GM12878 (cell line): Measurements from ENCODE around the gene LAMA2. TPM values are rescaled to one million over a fixed set of nuclear protein-coding genes. Genes with fewer than 3 reads are reported as not detected.

ENCODE experiments used
- ATAC-seq: fragments of 200-7000 bp; cut with Tn5 transposase; 3 replicates; pipeline ENCODE4 v1.9.1; 2020; ENCODE audit warnings: mild to moderate bottlenecking, moderate library complexity
- BruUV-seq: library from RNA; stranded (reverse); fragments of 400-500 nt; replicated peaks from 2 replicates; lab custom pipeline; 2021; lab: Mats Ljungman, UMichigan
- CTCF ChIA-PET: fragments of 300-600 bp; sonication (Branson Sonifier 250); formaldehyde crosslinking; extraction: SDS; loops from one replicate; lab custom pipeline; 2021; ENCODE audit warnings: inconsistent platforms; lab: Yijun Ruan, JAX
- POLR2A ChIA-PET: fragments of 350-600 bp; formaldehyde crosslinking; extraction: SDS; loops from one replicate; lab custom pipeline; 2021; ENCODE audit warnings: inconsistent platforms; lab: Charles Lee
- RAD21 ChIA-PET: fragments of 300-600 bp; sonication (Branson Sonifier 250); formaldehyde crosslinking; loops from one replicate; lab custom pipeline; 2023; ENCODE audit warnings: antibody characterized with exemption; ENCODE audit not compliant: unreplicated experiment; lab: Charles Lee
- SMC1A ChIA-PET: fragments of 300-600 bp; sonication (Branson Sonifier 250); formaldehyde crosslinking; loops from one replicate; lab custom pipeline; 2023; ENCODE audit not compliant: unreplicated experiment, uncharacterized antibody; lab: Charles Lee
- DNase-seq: peaks from one replicate; pipeline ENCODE4 v3.0.0-alpha.2; 2011; ENCODE audit warnings: low read depth, low spot score
- FAIRE-seq: peaks from 3 replicates; lab custom pipeline; 2011; peaks lifted over from hg19 to GRCh38; lab: Jason Lieb, UNC
- H2AFZ ChIP-seq: 2 replicates; pipeline ENCODE4 v1.6.0; 2011; ENCODE audit warnings: low read depth, low read length, control low read depth; ENCODE audit not compliant: control insufficient read depth
- H3K27ac ChIP-seq: 2 replicates; pipeline ENCODE4 v1.5.1; 2011; ENCODE audit warnings: control low read depth; ENCODE audit not compliant: control insufficient read depth, insufficient read depth
- H3K27me3 ChIP-seq, 2 experiments: replicated peaks in 1 of 2; 2 replicates each; pipeline versions ENCODE4 v1.6.0 to v1.6.1; 2011; ENCODE audit warnings: low read length in 1 of 2; ENCODE audit not compliant: control insufficient read depth in 2 of 2, insufficient read depth in 2 of 2
- H3K36me3 ChIP-seq, 2 experiments: 2 replicates each; pipeline ENCODE4 v1.5.1; 2011; ENCODE audit warnings: low read length in 1 of 2; ENCODE audit not compliant: control insufficient read depth in 2 of 2, insufficient read depth in 2 of 2
- H3K4me1 ChIP-seq: 2 replicates; pipeline ENCODE4 v1.6.1; 2011; ENCODE audit warnings: mild to moderate bottlenecking, low read length, moderate library complexity, mixed read lengths; ENCODE audit not compliant: control insufficient read depth, insufficient read depth
- H3K4me2 ChIP-seq: 2 replicates; pipeline ENCODE4 v1.6.0; 2011; ENCODE audit warnings: control low read depth; ENCODE audit not compliant: control insufficient read depth, insufficient read depth
- H3K4me3 ChIP-seq: fragments of 200-600 bp; sonication (generic); 2 replicates; pipeline ENCODE4 v1.5.1; 2016
- H3K79me2 ChIP-seq: 2 replicates; pipeline ENCODE4 v1.6.0; 2011; ENCODE audit warnings: low read length; ENCODE audit not compliant: control insufficient read depth, insufficient read depth
- H3K9ac ChIP-seq: 2 replicates; pipeline ENCODE4 v1.8.0; 2011; ENCODE audit warnings: low read length, control low read depth, mixed read lengths; ENCODE audit not compliant: control insufficient read depth, insufficient read depth
- H3K9me3 ChIP-seq: replicated peaks from 3 replicates; pipeline ENCODE4 v1.5.1; 2011; ENCODE audit warnings: mild to moderate bottlenecking, low read length; ENCODE audit not compliant: control insufficient read depth, insufficient read depth
- H4K20me1 ChIP-seq: 2 replicates; pipeline ENCODE4 v1.6.0; 2011; ENCODE audit not compliant: control insufficient read depth, insufficient read depth
- ATF7 ChIP-seq: fragments of 450-650 bp; IDR thresholded peaks from 2 replicates; pipeline ENCODE4 v1.6.1; 2016; ENCODE audit warnings: low read depth, mild to moderate bottlenecking
- HDAC6 ChIP-seq: fragments of 200-600 bp; sonication (generic); IDR thresholded peaks from one replicate; pipeline ENCODE4 v1.8.0; 2017; ENCODE audit warnings: antibody characterized with exemption; ENCODE audit not compliant: unreplicated experiment
- IKZF2 ChIP-seq, 2 experiments: fragments of 450-650 bp; IDR thresholded peaks; 2 replicates each; pipeline ENCODE4 v1.6.1; 2017; ENCODE audit warnings: mild to moderate bottlenecking in 2 of 2, moderate library complexity in 2 of 2
- PAX5 ChIP-seq: IDR thresholded peaks from 2 replicates; pipeline ENCODE4 v1.6.1; 2011; ENCODE audit warnings: low read depth, low read length, borderline replicate concordance
- PAX8 ChIP-seq: fragments of 450-650 bp; IDR thresholded peaks from 2 replicates; pipeline ENCODE4 v1.6.1; 2017; ENCODE audit warnings: mild to moderate bottlenecking, moderate library complexity
- POLR2A ChIP-seq: IDR thresholded peaks from 2 replicates; pipeline ENCODE4 v1.6.1; 2011; ENCODE audit warnings: low read depth, mild to moderate bottlenecking, low read length
- RAD21 ChIP-seq: IDR thresholded peaks from 2 replicates; pipeline ENCODE4 v1.6.1; 2011; ENCODE audit warnings: mild to moderate bottlenecking, low read depth, low read length, moderate library complexity; ENCODE audit not compliant: insufficient read depth
- RAD51 ChIP-seq: fragments of 450-650 bp; IDR thresholded peaks from 2 replicates; pipeline ENCODE4 v1.6.1; 2016; ENCODE audit warnings: moderate library complexity, mild to moderate bottlenecking, inconsistent platforms
- SMAD1 ChIP-seq: fragments of 450-650 bp; IDR thresholded peaks from 2 replicates; pipeline ENCODE4 v1.6.1; 2018; ENCODE audit warnings: mild to moderate bottlenecking, low read depth; ENCODE audit not compliant: partially characterized antibody
- WRNIP1 ChIP-seq: IDR thresholded peaks from 2 replicates; pipeline ENCODE4 v1.6.1; 2011; ENCODE audit warnings: low read depth, low read length, improper control_type of control experiment, borderline replicate concordance
- ZNF217 ChIP-seq: fragments of 450-650 bp; IDR thresholded peaks from 2 replicates; pipeline ENCODE4 v1.6.1; 2017; ENCODE audit warnings: antibody characterized with exemption, mild to moderate bottlenecking
- WGBS: methylation state at CpG from one replicate; pipeline ENCODE4 v1.1.6; 2016; ENCODE audit warnings: low lambda C conversion rate; ENCODE audit not compliant: insufficient replicate concordance, insufficient coverage; ENCODE audit errors: missing lambda C conversion rate; 5-methylcytosine and 5-hydroxymethylcytosine counted together
- in situ Hi-C: fragments of 300-500 bp; cut with MboI; formaldehyde crosslinking; loops from 9 replicates; pipeline ENCODE4 v1.14.3; 2018; ENCODE audit warnings: mixed read lengths
- intact Hi-C: fragments of 100-400 bp; cut with micrococcal nuclease; formaldehyde crosslinking; loops from one replicate; pipeline ENCODE4 v1.14.2; 2022; ENCODE audit not compliant: unreplicated experiment
- polyA plus RNA-seq, 11 experiments: library from polyadenylated mRNA; depleted of rRNA in 4 of 11; unstranded in 6 of 11; stranded (reverse) in 5 of 11; fragments of >200 nt; fragmentation: Nextera tagmentation in 4 of 11; fragmentation: Illumina TruSeq in 1 of 11; extraction: Ambion mirVana in 4 of 11; extraction: Trizol in 1 of 11; gene quantifications; 1 replicate in 1 of 11; 2 replicates in 10 of 11; pipeline versions ENCODE4 v1.2.1 to v1.2.3, GENCODE V29; 2011 to 2016; ENCODE audit warnings: inconsistent platforms in 2 of 11, missing spikeins in 2 of 11, low read depth in 1 of 11
- total RNA-seq, 4 experiments: library from RNA; depleted of rRNA in 3 of 4; stranded (reverse); fragments of >200 nt in 3 of 4; fragmentation: Illumina TruSeq in 1 of 4; extraction: Trizol in 1 of 4; gene quantifications; 2 replicates each; pipeline versions ENCODE4 v1.2.1 to v1.2.3, GENCODE V29; 2013 to 2021
- TF ChIP-seq, protein P1 (sequence below): fragments of 450-650 bp; formaldehyde crosslinking; IDR thresholded peaks from 2 replicates; pipeline ENCODE4 v1.5.0; 2022; ENCODE audit warnings: mild to moderate bottlenecking, missing genetic modification characterization
- TF ChIP-seq, protein P2 (sequence below): IDR thresholded peaks from 2 replicates; pipeline ENCODE4 v1.6.1; 2012; ENCODE audit warnings: mild to moderate bottlenecking, low read depth, low read length

Gene LAMA2
- total and polyA plus RNA-seq, 10 of the 15 experiments (the other 5 are each of a cell fraction or from before 2014, with no cell fraction given) = 0.04 to 2.0 (median 0.37) TPM; not detected in 1

DNA sequence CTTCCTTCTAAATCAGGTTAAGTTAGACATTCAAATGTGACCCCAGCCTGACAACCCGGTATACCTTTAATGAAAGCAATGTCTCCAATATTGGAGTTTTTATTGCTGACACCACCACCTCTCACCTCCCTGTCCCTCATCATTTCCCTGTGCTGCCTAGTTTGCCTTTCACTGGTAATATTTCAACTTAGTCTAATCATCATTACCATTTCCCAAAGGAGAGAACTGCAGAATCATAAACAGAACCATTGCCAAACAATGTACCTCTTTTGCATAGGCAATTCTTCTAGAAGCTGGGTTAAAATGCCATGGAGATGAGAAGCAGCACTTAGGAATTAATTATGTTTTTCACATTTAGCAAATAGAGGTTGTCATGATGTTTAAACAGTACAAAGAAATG lies 370.3 kb downstream of the LAMA2 start (continued):
- TF ChIP-seq, protein P1, sequence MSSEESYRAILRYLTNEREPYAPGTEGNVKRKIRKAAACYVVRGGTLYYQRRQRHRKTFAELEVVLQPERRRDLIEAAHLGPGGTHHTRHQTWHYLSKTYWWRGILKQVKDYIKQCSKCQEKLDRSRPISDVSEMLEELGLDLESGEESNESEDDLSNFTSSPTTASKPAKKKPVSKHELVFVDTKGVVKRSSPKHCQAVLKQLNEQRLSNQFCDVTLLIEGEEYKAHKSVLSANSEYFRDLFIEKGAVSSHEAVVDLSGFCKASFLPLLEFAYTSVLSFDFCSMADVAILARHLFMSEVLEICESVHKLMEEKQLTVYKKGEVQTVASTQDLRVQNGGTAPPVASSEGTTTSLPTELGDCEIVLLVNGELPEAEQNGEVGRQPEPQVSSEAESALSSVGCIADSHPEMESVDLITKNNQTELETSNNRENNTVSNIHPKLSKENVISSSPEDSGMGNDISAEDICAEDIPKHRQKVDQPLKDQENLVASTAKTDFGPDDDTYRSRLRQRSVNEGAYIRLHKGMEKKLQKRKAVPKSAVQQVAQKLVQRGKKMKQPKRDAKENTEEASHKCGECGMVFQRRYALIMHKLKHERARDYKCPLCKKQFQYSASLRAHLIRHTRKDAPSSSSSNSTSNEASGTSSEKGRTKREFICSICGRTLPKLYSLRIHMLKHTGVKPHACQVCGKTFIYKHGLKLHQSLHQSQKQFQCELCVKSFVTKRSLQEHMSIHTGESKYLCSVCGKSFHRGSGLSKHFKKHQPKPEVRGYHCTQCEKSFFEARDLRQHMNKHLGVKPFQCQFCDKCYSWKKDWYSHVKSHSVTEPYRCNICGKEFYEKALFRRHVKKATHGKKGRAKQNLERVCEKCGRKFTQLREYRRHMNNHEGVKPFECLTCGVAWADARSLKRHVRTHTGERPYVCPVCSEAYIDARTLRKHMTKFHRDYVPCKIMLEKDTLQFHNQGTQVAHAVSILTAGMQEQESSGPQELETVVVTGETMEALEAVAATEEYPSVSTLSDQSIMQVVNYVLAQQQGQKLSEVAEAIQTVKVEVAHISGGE (CRISPR knock-in tag) = no peak
- TF ChIP-seq POLR2A = no peak
- no peak for TF ChIP-seq ATF7
- no peak for TF ChIP-seq PAX5
- TF ChIP-seq, all 136 proteins: peak for 0

GRCh38 chr6:129253727-129254126 lies 370.8 kb downstream of the LAMA2 start:
- Histone ChIP-seq H3K79me2 (no peaks in the 10 kb centered on the region), H3K27me3 (peaks cover 0 to 3% of the 10 kb centered on the region in 2 experiments; a peak in 2 of 4 replicates), H3K27ac (no peak overlapping the region), H3K4me3 (no peak overlapping the region), H3K9ac (no peak overlapping the region), H2AFZ (no peak overlapping the region), H3K9me3 (no peaks in the 10 kb centered on the region), H3K36me3 (no peaks in the 10 kb centered on the region), H4K20me1 (no peaks in the 10 kb centered on the region), H3K4me1 (no peaks in the 10 kb centered on the region), H3K4me2 (no peak overlapping the region)
- intact Hi-C loops (loop anchor here (2.0 to 5.0 kb wide), 3 partner anchors 447 to 1517 kb away; no protein-coding TSS in a partner anchor), in situ Hi-C loops (no loop called here)
- WGBS = 35% methylated on average over 6 of the region's 6 CpGs
- ChIA-PET CTCF (interaction anchor here (1.1 to 3.4 kb wide), 4 partner anchors 9 to 1398 kb away, joined by 3 to 28 read pairs (median 4); no protein-coding TSS in a partner anchor), POLR2A (no interaction called here), RAD21 (interaction anchor here (1.0 kb wide), 1 partner anchor 528 kb away, joined by 3 read pairs; no protein-coding TSS in a partner anchor), SMC1A (interaction anchor here (1.0 to 2.2 kb wide), 2 partner anchors 11 to 528 kb away, joined by 3 to 10 read pairs; no protein-coding TSS in a partner anchor)
- ATAC-seq (no peak), DNase-seq (no peak), FAIRE-seq (no peak)
- TF ChIP-seq, protein P2, sequence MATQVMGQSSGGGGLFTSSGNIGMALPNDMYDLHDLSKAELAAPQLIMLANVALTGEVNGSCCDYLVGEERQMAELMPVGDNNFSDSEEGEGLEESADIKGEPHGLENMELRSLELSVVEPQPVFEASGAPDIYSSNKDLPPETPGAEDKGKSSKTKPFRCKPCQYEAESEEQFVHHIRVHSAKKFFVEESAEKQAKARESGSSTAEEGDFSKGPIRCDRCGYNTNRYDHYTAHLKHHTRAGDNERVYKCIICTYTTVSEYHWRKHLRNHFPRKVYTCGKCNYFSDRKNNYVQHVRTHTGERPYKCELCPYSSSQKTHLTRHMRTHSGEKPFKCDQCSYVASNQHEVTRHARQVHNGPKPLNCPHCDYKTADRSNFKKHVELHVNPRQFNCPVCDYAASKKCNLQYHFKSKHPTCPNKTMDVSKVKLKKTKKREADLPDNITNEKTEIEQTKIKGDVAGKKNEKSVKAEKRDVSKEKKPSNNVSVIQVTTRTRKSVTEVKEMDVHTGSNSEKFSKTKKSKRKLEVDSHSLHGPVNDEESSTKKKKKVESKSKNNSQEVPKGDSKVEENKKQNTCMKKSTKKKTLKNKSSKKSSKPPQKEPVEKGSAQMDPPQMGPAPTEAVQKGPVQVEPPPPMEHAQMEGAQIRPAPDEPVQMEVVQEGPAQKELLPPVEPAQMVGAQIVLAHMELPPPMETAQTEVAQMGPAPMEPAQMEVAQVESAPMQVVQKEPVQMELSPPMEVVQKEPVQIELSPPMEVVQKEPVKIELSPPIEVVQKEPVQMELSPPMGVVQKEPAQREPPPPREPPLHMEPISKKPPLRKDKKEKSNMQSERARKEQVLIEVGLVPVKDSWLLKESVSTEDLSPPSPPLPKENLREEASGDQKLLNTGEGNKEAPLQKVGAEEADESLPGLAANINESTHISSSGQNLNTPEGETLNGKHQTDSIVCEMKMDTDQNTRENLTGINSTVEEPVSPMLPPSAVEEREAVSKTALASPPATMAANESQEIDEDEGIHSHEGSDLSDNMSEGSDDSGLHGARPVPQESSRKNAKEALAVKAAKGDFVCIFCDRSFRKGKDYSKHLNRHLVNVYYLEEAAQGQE = no peak
- TF ChIP-seq RAD21 (no peak), ZNF217 (no peak), PAX8 (no peak), WRNIP1 (no peak), SMAD1 (no peak), HDAC6 (no peak), IKZF2 (IDR thresholded peaks at IDR 0.05) (no peak), RAD51 (no peak)
- no TSS peak for BruUV-seq
